Breast epithelium (tissue), 4 donors: ENCODE measurements around the gene SAA2. TPM values are rescaled to one million over a fixed set of nuclear protein-coding genes. Genes with fewer than 3 reads are reported as not detected.
"Not testable (repeated sequence)": the region's sequence is repeated elsewhere in the genome, so short reads cannot be mapped to it uniquely, and the experiment has no call there.

ENCODE experiments used
- DNase-seq, 2 donors: peaks; one replicate each; pipeline ENCODE4 v3.0.0-alpha.2; 2019; ENCODE audit warnings: low spot score in 2 of 2
- H3K27ac ChIP-seq, 2 donors: fragments of 200-600 bp; sonication (generic) in 1 of 2; one replicate each; pipeline ENCODE4 v1.5.1; 2016 to 2019; ENCODE audit warnings: mild to moderate bottlenecking in 1 of 2
- H3K27me3 ChIP-seq, 2 donors: fragments of 200-600 bp; sonication (generic) in 1 of 2; one replicate each; pipeline versions ENCODE4 v1.5.1 to v1.6.0; 2017 to 2019; ENCODE audit warnings: control low read depth in 1 of 2, mild to moderate bottlenecking in 1 of 2
- H3K36me3 ChIP-seq: fragments of 200-600 bp; one replicate; pipeline ENCODE4 v1.5.1; 2019
- H3K4me1 ChIP-seq, 2 donors: fragments of 200-600 bp; sonication (generic); one replicate each; pipeline ENCODE4 v1.5.1; 2016 to 2019; ENCODE audit warnings: control low read depth in 1 of 2
- H3K4me3 ChIP-seq, 3 donors: fragments of 200-600 bp; sonication (generic); 1 replicate in 2 of 3; 2 replicates in 1 of 3; pipeline ENCODE4 v1.5.1; 2016 to 2019; ENCODE audit warnings: mild to moderate bottlenecking in 3 of 3, moderate library complexity in 2 of 3
- H3K9me3 ChIP-seq, 2 donors: fragments of 200-600 bp; sonication (generic) in 1 of 2; one replicate each; pipeline ENCODE4 v1.5.1; 2016 to 2019; ENCODE audit warnings: control low read depth in 1 of 2
- POLR2A ChIP-seq: fragments of 450-650 bp; IDR thresholded peaks from one replicate; pipeline ENCODE4 v1.6.1; 2016; ENCODE audit warnings: antibody characterized with exemption, mild to moderate bottlenecking, moderate library complexity
- POLR2AphosphoS5 ChIP-seq, 3 donors: sonication (generic); formaldehyde crosslinking; IDR thresholded peaks; one replicate each; pipeline ENCODE4 v1.6.1; 2017; ENCODE audit warnings: antibody characterized with exemption in 3 of 3
- intact Hi-C: fragments of 100-400 bp; cut with DNase I; formaldehyde crosslinking; loops from one replicate; pipeline ENCODE4 v1.15.1; 2023; ENCODE audit warnings: low total_unique reads
- total RNA-seq, 3 donors: library from RNA; depleted of rRNA; stranded (reverse); fragments of >200 nt; gene quantifications; one replicate each; pipeline ENCODE4 v1.1.0, GENCODE V29; 2016
- TF ChIP-seq, protein P1 (sequence below), 3 donors: fragments of 450-650 bp; IDR thresholded peaks; one replicate each; pipeline ENCODE4 v1.5.1; 2016 to 2017; ENCODE audit warnings: antibody characterized with exemption in 3 of 3, mild to moderate bottlenecking in 3 of 3, moderate library complexity in 3 of 3

Gene SAA2
- total RNA-seq, 3 donors from 2014 or later: 7.5 to 567 (median 428) TPM

DNA sequence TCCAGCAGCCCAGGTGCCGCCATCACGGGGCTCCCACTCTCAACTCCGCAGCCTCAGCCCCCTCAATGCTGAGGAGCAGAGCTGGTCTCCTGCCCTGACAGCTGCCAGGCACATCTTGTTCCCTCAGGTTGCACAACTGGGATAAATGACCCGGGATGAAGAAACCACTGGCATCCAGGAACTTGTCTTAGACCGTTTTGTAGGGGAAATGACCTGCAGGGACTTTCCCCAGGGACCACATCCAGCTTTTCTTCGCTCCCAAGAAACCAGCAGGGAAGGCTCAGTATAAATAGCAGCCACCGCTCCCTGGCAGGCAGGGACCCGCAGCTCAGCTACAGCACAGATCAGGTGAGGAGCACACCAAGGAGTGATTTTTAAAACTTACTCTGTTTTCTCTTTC is 17.5 kb upstream of the SAA2 start, which contains the start of gene SAA1:
TSS of gene SAA1 (plus strand) at position 316 of the 400 bp plus-strand sequence. CDS start 624 bp downstream, outside the sequence.
- H3K27ac ChIP-seq: peak within 1 kb of the TSS; percentile 36 to 85

DNA sequence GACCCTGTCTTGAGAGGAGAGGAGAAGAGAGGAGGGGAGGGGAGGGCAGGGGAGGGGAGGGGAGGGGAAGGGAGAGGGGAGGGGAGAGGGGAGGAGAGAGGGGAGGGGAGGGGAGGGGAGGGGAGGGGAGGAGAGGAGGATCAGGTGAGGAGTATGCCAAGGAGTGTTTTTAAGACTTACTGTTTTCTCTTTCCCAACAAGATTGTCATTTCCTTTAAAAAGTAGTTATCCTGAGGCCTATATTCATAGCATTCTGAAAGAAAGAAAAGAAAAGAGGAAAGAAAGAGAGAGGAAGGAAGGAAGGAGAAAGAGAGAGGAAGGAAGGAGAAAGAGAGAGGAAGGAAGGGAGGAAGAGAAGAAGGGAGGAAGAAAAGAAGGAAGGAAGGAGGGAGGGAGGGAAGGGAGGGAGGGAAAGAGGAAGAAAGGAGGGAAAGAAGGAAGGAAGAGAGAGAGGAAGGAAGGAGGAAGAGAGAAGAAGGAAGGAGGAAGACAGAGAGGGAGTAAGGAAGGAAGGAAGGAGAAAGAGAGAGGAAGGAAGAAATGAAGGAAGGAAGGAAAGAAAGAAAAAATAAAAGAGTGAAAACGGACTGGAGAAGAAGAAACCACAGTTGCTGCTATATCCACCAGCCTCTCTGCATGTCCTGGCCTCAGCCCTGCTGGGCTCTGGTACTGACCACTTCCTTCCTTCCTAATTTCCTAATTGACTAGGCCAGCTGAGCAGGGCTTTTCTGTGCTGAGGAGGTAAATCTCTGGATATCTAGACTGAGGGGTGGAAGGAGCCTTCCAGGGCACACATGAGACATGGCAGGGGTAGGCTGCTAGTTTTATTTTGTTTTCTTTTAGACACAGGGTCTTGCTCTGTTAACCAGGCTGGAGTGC is 16.4 kb upstream of the SAA2 start:
- intact Hi-C loops: no loop called here
- TF ChIP-seq POLR2A (no peak), POLR2AphosphoS5 (IDR thresholded peaks at IDR 0.05) (no peak)
- TF ChIP-seq, protein P1, sequence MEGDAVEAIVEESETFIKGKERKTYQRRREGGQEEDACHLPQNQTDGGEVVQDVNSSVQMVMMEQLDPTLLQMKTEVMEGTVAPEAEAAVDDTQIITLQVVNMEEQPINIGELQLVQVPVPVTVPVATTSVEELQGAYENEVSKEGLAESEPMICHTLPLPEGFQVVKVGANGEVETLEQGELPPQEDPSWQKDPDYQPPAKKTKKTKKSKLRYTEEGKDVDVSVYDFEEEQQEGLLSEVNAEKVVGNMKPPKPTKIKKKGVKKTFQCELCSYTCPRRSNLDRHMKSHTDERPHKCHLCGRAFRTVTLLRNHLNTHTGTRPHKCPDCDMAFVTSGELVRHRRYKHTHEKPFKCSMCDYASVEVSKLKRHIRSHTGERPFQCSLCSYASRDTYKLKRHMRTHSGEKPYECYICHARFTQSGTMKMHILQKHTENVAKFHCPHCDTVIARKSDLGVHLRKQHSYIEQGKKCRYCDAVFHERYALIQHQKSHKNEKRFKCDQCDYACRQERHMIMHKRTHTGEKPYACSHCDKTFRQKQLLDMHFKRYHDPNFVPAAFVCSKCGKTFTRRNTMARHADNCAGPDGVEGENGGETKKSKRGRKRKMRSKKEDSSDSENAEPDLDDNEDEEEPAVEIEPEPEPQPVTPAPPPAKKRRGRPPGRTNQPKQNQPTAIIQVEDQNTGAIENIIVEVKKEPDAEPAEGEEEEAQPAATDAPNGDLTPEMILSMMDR (IDR thresholded peaks at IDR 0.05): no peak

More for the DNA sequence above, 17.5 kb upstream of the SAA2 start, which contains the start of gene SAA1:
- Histone ChIP-seq H3K9me3 (no peaks in the 10 kb centered on the region), H3K36me3 (no peaks in the 10 kb centered on the region), H3K27me3 (no peaks in the 10 kb centered on the region), H3K4me3 (peak within 1 kb of the TSS in 2 of 3 donors; percentile 42 to 54), H3K4me1 (no peaks in the 10 kb centered on the region)
- TF ChIP-seq, protein P1 (IDR thresholded peaks at IDR 0.05): no peak
- TF ChIP-seq POLR2AphosphoS5 (IDR thresholded peaks at IDR 0.05): peak; percentile 58 to 88 (median 87)
- intact Hi-C loops: no loop called here
- peak; percentile 57 to 88 for DNase-seq

DNA sequence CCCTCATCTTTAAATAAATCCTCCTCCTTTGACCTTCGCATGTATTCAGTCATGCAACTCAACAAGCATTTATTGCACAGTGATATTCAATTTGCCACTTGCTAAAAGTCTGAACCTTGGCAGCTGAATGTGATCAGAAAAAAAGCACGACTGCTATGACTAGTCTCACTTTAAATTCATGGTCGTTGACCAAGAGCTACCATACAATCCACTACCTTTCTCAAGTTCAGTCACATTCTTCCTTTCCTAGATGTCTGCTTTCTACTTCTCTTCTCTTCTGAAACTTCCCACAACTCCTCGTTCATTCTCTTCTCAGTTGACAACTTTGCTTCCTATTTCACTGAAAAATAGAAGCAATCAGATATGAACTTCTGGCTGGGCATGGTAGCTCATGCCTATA is 15.6 kb upstream of the SAA2 start:
- TF ChIP-seq POLR2A (no peak), POLR2AphosphoS5 (IDR thresholded peaks at IDR 0.05) (no peak)
- TF ChIP-seq, protein P1 (IDR thresholded peaks at IDR 0.05): no peak
- no peak for DNase-seq
- intact Hi-C loops: no loop called here

More for the DNA sequence above, 16.4 kb upstream of the SAA2 start:
- peak overlapping the region; percentile 35 to 85 for H3K27ac ChIP-seq
- H3K4me1 ChIP-seq: no peaks in the 10 kb centered on the region
- H3K4me3 ChIP-seq: no peak overlapping the region
- DNase-seq: no peak
- no peaks in the 10 kb centered on the region for H3K36me3 ChIP-seq
- no peaks in the 10 kb centered on the region for H3K27me3 ChIP-seq
- H3K9me3 ChIP-seq: no peaks in the 10 kb centered on the region

DNA sequence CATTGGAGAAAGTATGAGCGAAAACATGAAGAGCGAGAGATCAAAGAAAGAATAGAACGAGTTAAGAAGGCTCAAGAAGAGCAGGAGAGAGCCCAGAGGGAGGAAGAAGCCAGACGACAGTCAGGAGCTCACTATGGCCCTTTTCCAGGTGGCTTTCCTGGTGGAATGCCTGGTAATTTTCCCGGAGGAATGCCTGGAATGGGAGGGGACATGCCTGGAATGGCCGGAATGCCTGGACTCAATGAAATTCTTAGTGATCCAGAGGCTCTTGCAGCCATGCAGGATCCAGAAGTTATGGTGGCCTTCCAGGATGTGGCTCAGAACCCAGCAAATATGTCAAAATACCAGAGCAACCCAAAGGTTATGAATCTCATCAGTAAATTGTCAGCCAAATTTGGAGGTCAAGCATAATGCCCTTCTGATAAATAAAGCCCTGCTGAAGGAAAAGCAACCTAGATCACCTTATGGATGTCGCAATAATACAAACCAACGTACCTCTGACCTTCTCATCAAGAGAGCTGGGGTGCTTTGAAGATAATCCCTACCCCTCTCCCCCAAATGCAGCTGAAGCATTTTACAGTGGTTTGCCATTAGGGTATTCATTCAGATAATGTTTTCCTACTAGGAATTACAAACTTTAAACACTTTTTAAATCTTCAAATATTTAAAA is 14.3 kb upstream of the SAA2 start:
- DNase-seq, H3K36me3 ChIP-seq, H3K27ac ChIP-seq, H3K27me3 ChIP-seq, H3K9me3 ChIP-seq, intact Hi-C loops, H3K4me3 ChIP-seq, H3K4me1 ChIP-seq: not testable (repeated sequence)

More for the DNA sequence above, 15.6 kb upstream of the SAA2 start:
- H3K4me3 ChIP-seq: no peak overlapping the region
- no peaks in the 10 kb centered on the region for H3K27me3 ChIP-seq
- H3K9me3 ChIP-seq: no peaks in the 10 kb centered on the region
- H3K4me1 ChIP-seq: no peaks in the 10 kb centered on the region
- H3K27ac ChIP-seq: no peak overlapping the region
- H3K36me3 ChIP-seq: no peaks in the 10 kb centered on the region

DNA sequence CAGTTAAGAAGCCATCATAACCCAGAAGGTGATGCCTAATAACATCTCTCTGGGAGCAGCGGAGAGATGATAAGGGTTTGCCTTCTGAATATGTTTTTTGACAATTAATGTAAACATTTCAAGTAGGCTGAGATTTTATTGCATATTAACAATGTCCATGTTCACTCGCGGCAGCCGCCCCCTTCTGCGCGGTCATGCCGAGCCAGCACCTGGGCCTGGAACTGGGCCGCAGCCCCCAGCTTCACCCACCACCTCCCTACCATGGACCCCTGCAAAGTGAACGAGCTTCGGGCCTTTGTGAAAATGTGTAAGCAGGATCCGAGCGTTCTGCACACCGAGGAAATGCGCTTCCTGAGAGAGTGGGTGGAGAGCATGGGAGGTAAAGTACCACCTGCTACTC is 13.3 kb upstream of the SAA2 start:
- Histone ChIP-seq H3K27me3 (no peaks in the 10 kb centered on the region), H3K4me1 (no peaks in the 10 kb centered on the region), H3K4me3 (no peak overlapping the region), H3K36me3 (no peaks in the 10 kb centered on the region), H3K9me3 (no peaks in the 10 kb centered on the region), H3K27ac (no peak overlapping the region)
- intact Hi-C loops: no loop called here
- no peak for DNase-seq
- no peak for TF ChIP-seq POLR2AphosphoS5 (IDR thresholded peaks at IDR 0.05)
- TF ChIP-seq, protein P1 (IDR thresholded peaks at IDR 0.05): no peak
- no peak for TF ChIP-seq POLR2A
